Measurements from ENCODE around the gene MOSPD3.

DNA sequence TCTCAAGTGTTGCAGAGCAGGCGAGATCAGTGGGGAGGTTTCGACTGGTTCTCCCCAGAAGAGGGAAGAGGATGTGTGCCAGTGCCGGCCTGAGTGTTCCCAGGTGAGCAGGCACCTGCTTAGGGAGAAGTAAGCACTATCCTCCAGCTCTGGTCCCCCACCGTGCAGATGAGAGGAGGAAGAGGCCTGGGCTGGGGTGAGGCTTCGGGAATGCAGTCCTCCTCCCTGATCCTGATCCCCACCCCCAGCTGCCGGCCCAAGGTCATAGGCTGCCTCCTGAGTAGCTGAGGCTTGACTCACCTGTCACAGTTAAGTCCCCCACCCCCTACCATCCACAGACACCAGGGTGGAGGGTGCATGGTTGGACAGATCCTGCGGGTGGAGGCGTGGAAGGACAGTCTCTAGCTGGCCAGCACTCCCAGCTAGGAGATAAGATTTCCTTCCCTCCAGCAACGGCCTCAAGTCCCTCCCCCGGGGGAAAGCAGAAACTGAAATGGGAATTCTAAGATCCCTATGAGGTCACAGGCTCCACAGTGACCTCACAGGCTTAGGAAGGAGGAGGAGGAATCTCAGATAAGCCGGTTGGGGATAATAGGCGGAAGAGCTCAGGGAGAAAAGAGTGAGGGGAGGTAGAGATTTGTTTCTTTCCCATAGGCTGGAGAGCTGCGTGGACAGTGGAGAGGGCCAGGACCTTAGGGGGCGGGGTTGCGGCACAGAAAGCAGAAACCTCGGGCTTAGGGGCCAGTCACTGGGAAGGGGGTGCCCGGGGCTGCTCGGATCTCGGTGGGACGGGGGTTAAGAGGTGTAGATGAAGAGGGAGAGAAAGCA, 27.4 kb upstream of the MOSPD3 start:
- TF ChIP-seq, protein P1, sequence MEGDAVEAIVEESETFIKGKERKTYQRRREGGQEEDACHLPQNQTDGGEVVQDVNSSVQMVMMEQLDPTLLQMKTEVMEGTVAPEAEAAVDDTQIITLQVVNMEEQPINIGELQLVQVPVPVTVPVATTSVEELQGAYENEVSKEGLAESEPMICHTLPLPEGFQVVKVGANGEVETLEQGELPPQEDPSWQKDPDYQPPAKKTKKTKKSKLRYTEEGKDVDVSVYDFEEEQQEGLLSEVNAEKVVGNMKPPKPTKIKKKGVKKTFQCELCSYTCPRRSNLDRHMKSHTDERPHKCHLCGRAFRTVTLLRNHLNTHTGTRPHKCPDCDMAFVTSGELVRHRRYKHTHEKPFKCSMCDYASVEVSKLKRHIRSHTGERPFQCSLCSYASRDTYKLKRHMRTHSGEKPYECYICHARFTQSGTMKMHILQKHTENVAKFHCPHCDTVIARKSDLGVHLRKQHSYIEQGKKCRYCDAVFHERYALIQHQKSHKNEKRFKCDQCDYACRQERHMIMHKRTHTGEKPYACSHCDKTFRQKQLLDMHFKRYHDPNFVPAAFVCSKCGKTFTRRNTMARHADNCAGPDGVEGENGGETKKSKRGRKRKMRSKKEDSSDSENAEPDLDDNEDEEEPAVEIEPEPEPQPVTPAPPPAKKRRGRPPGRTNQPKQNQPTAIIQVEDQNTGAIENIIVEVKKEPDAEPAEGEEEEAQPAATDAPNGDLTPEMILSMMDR (IDR thresholded peaks at IDR 0.05) = no peak
- TF ChIP-seq POLR2A (IDR thresholded peaks at IDR 0.05) (no peak), EP300 (IDR thresholded peaks at IDR 0.05) (no peak)
